ENCODE data around the gene SLC35F1.
"Not testable (repeated sequence)": the region's sequence is repeated elsewhere in the genome, so short reads cannot be mapped to it uniquely, and the experiment has no call there.

Gene SLC35F1

DNA sequence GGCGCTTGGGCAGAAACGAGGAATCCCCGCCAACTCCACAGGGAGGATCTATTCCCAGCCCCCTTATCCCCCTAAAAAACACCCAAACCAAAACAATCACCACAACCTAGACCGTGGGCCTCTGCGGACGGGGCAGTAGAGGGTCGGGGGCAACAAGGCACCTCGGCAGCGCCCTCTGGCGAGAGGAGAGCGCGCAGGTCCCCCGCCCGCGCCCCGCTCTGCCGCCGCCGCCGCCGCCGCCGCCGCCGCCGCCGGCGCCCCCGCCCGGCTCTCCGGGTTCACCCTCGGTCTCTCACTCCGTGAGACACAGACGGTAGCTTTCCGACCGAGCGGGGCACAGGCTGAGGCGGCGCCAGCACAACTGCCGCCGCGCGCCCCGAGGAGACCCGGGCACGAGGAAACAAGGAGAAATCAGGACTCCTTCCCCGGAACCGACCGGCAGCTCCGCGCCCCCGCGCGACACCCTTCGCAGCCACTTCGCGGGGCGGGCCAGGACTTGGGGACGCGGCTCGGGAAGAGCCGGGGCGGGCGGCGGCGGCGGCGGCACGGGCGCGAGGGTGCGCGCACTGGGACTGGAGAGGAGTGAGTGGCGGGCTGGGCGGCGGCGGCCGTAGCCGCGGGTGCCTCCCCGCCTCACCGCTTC, at the start of gene SLC35F1:
TSS of gene SLC35F1 (plus strand) at position 307 of the 643 bp plus-strand sequence.
- no peak for DNase-seq

- not testable (repeated sequence) for DNase-seq
These were observed 48.5 kb upstream of the SLC35F1 start for GRCh38 chr6:117858601-117859000.

DNA sequence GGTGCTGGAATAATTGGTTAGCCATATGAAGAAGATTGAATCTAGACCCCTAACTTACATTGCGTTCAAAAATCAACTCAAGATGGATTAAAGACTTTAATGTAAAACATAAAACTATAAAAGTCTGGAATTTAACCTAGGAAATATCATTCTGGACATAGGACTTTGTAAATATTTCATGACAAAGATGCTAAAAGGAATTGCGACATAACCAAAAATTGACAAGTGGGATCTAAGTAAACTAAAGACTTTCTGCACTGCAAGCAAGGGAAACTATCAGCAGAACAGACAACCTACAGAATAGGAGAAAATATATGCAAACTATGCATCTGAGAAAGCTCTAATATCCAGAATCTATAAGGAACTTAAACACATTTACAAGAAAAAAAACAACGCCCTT, 45.5 kb upstream of the SLC35F1 start:
- no peak for DNase-seq

DNA sequence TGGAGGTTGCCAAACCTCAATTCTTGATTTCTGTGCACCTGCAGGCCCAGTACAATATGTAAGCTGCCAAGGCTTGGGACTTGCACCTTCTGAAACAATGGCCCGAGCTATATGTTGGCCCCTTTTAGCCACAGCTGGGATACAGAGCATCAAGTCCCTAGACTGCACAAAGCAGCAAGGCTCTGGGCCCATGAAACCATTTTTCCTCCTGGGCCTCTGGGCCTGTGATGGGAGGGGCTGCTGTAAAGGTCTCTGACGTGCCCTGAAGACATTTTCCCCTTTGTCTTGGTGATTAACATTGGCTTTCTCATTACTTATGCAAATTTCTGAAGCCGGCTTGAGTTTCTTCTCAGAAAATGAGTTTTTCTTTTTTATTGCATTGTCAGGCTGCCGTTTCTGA, 40.5 kb upstream of the SLC35F1 start:
- no peak for DNase-seq

DNA sequence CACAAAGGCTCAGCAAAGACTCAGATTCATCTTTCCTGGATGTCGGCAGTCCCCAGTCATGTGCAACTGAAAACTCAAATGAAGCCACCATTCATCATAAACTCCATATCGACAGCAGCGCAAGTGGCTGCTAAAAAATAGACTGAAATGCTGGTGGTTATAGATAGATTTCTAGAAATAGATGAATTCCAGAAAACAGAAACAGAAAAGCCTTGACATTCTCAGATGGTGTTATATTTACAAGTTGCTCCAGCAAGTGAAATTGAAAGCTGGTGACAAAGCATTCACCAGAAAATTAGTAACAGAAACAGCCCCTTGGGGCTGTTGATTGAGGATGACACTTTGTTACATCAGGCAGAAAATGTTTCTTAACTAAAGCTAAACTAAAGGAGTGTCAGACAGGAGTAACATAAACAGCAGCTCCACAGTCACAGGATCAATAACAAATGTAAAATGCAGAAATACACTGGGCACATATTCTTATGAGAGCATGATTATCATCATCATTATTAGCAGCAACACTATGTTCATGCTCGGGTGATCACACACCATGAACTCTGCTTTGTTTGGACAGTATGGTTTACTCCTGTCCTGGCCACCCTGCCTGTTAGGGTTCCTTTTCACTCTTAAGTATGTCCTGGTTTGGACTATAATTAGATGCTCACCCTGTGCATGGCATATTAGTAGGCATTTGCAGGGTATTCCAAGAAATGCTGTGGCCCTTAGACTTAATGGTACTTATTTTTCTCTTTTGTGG, 36.4 kb upstream of the SLC35F1 start:
- DNase-seq = no peak

DNA sequence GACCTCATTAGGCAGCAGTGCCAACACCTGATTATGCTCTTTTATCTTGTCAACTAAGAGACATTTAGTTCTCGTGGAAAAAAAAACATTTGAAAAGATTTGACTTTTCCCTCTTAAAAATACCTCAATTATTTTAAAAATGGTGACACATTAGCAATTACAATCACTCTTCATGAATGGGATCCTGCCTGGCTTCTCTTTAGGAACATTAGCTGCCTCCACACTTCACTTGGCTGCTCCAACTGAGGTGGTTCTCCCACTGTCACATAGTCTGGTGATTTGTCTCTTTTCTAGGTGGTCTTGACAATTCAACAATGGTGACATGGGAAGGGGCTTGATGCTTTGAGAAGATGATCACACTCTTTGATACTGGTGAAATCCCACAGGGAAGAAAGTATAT, 26.2 kb upstream of the SLC35F1 start:
- DNase-seq = no peak

- DNase-seq = no peak
These were observed 16.9 kb upstream of the SLC35F1 start for GRCh38 chr6:117890172-117890571.

DNA sequence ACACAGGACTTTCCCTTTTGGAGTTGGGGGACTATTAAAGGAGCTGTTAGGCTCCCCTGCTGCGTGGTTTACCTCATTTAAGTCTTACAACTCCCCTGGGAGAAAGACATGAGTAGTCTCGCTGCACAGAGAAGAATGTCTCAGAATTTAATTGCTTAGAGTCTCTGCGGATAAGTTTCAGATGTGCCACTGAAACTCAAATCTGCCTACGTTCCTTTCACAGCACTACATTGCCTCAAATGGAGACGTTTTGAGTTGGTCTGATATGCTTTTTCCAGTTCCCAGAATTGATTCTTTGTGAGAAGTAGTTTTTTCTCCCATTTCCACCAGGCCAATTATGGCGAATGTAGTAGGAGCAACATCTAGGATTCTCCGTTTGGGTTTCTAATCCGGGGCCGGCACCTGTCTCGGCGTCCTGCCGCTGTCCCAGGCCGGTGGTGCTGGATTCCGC, 532 bp upstream of the SLC35F1 start:
- DNase-seq = no peak

DNA sequence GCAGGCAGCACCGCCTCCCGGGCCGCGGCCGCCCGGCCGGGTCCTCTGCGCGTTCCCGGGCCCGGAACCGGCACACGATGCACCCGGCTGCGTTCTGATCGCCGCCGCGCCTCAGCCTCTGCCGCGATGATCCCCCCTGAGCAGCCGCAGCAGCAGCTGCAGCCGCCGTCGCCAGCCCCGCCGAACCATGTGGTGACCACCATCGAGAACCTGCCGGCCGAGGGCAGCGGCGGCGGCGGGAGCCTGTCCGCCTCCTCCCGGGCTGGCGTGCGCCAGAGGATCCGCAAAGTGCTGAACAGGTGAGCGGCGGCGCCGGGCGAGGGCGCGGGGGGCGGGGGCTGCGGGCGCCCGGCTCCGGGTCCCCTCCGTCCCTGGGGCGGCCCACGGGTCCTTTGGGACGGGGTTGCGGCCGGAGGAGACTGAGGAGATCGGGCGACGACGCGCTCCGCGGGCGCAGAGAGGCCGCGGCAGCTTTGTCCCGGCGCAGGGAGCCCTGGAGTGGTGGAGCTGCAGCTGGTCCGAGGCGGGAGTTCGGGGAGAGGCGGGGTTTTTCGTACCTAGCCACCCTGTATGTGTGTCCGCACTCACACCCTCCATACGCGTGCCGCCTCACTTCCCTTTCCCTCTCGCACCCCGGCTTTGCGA, 659 bp downstream of the SLC35F1 start:
- DNase-seq = no peak

DNA sequence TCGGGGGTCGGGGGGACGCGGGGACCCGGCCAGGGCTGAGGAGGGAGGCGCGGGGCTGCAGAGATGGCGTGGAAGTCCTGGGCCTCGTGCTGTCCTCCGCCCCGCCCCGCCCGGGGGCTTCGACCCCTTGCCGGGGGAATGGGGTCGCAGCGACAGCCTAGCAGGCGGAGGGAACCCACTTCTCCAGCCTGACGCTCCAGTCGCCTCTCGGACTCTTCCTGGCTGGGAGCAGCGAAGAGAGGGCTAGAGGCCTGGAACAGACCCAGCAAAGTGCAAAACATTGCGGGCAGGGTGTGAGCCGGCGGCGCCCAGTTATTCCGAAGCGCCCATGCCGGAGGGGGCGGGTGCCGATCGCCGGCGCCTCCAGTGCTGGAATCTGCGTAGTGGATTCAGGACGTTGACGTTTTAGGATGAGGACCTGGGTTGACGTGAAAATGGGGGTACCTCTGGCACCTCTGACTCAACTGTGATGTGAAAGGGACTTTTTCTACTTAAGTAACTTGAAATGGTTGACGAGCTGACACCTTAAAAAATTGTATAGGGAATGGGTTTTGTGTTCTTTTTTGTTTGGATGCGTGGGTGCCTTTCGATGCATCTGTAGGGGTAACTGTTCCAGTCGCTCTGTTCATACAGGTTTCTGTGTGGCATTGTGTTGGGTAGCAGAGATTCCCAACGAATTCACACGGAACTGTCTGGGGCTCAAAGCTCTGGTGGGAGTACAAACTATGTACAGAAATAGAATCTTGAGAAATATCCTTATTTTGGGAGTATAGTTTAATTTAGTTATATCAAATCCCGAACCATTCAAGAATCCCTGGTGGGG, 1.4 kb downstream of the SLC35F1 start:
- DNase-seq = no peak

DNA sequence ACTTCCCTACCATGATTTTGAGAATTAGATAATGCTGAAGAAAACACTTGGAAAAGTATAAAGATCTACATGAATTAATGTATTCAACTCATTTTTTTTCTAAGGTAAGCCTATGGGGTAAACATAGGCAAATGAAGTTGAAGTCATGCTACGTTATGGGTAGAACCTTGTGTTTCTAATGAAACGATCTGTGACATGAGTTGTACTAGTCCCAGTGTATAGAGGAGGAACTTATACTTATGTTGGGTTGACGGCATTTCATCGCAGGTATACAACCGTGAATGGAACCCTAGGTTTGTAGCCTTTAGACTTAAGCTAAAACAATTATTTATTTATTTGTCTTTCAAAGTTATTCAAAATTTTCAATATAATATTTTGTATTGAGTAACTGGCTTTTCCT, 2.6 kb downstream of the SLC35F1 start:
- DNase-seq = no peak

GRCh38 chr6:117910549-117910948, 3.5 kb downstream of the SLC35F1 start:
- no peak for DNase-seq

DNA sequence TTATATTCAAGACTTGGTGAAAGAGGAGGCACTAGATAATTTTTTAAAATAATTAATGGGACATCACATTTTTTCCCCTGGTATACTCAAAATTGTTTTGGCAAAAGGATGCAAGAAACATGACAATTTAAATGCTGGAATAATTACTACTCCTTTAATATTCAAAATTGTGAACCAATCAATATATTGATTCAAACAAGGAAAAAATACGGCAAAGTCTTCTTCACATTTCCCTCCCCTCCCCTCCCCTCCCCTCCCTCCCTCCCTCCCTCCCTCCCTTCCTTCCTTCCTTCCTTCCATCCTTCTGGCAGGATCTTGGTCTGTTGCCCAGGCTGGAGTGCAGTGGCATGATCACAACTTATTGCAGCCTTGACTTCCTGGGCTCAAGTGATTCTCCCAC, 4.1 kb downstream of the SLC35F1 start:
- no peak for DNase-seq

DNA sequence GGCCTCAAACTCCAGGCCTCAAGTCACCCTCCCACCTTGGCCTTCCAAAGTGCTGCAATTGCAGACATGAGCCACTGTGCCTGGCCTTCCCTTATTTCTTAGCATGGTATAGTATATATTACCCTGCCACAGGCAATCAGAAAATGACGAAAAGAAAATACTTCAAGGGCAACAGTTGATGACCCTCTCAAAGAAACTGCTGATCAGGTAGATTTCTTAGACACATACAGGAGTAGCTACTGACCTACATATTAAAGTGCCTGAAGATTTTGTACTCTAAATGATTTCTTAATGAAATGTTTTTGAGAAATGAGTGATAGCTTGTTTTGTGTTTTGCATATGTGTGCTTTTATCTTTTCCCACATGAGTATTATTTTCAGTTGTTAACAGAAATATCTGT, 4.6 kb downstream of the SLC35F1 start:
- no peak for DNase-seq

DNA sequence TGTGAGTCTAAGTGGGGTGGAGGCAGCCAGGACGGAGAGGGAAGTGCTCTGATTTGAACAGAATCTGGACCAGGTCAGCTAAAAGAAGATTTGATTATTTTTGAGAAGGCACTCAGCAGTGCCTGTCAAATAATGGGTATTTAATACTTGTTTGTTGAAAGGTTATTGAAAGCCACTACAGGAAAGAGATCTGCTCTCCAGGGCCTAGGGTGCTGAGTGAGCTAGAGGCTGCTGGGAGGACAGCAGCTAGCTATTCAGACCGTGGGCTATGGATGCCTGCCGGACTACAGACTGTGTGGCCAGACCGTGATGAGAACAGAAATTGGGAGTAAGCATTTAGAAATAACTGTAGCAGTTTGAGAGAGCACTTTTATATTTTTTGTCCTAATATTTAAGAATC, 8.8 kb downstream of the SLC35F1 start:
- no peak for DNase-seq

- DNase-seq = no peak
These were observed 9.4 kb downstream of the SLC35F1 start for GRCh38 chr6:117916483-117916882.

GRCh38 chr6:117917176-117917575, 10.1 kb downstream of the SLC35F1 start:
- DNase-seq = no peak

GRCh38 chr6:117918454-117918853, 11.4 kb downstream of the SLC35F1 start:
- no peak for DNase-seq

GRCh38 chr6:117919275-117919674, 12.2 kb downstream of the SLC35F1 start:
- DNase-seq = no peak

GRCh38 chr6:117919775-117920729, 13.0 kb downstream of the SLC35F1 start:
- no peak for DNase-seq

DNA sequence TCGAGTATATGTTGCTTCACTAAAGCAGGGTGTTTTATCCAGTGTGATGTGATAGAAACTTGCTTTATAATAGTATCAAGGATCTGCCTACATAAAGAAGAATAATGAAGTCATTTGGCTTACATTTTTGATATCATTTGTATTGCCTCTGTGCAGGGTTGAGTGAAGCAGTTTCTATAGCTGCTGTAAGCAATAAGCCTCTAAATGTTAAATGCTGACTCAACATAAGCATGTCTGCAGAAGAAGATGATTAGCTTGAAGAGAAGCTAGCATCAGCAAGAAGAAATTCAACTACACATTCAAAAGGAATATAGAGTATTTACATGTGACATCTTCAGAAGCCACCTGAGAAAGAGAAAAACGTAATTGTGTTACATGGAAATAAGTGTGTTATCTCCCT, 17.6 kb downstream of the SLC35F1 start:
- DNase-seq = no peak

- no peak for DNase-seq
These were observed 20.8 kb downstream of the SLC35F1 start for GRCh38 chr6:117927866-117928265.
